Rectal smooth muscle tissue (tissue), 1 donor: ENCODE results near the gene OTULINL.

Experiments
- H3K27ac ChIP-seq: one replicate; pipeline ENCODE4 v1.7.0; 2013; ENCODE audit warnings: low read depth, low read length, inconsistent platforms
- H3K27me3 ChIP-seq: one replicate; pipeline ENCODE4 v1.7.0; 2013; ENCODE audit warnings: low read length; ENCODE audit not compliant: control insufficient read depth, insufficient read depth
- H3K36me3 ChIP-seq: one replicate; pipeline ENCODE4 v1.7.0; 2013; ENCODE audit warnings: low read length; ENCODE audit not compliant: control insufficient read depth, insufficient read depth
- H3K4me1 ChIP-seq: one replicate; pipeline ENCODE4 v1.7.0; 2013; ENCODE audit warnings: low read length; ENCODE audit not compliant: control insufficient read depth, insufficient read depth
- H3K4me3 ChIP-seq: one replicate; pipeline ENCODE4 v1.7.0; 2013; ENCODE audit warnings: low read length
- H3K9ac ChIP-seq: one replicate; pipeline ENCODE4 v1.7.0; 2013; ENCODE audit warnings: low read length

Gene OTULINL

DNA sequence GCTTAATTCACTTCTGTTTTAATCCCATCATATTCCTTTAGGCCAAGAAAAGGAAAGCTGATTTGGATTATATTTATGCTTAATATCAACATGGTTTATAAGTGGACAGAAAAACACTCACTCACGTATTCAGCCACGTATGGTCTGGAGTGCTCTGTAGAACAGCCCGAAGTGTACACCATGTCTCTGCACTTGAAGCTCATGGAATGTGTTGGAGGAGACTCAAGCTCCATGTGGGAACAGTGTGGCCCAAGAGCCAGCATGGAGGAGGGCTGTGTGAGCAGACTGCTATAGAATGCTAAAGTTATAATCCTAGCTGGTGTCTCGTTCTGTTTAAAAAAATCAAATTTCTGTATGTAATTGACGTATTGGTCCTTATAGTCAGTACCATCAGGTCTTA is 32.9 kb downstream of the OTULINL start:
- H3K4me3 ChIP-seq = no peak overlapping the region

GRCh38 chr5:14615365-14615764 is 33.8 kb downstream of the OTULINL start:
- Histone ChIP-seq H3K27me3 (no peaks in the 10 kb centered on the region), H3K4me1 (no peaks in the 10 kb centered on the region), H3K36me3 (peaks cover 3% of the 10 kb centered on the region), H3K27ac (no peak overlapping the region), H3K4me3 (no peak overlapping the region), H3K9ac (no peak overlapping the region)

More for the DNA sequence above, 32.9 kb downstream of the OTULINL start:
- Histone ChIP-seq H3K27ac (no peak overlapping the region), H3K27me3 (no peaks in the 10 kb centered on the region), H3K36me3 (peaks cover 7% of the 10 kb centered on the region), H3K4me1 (no peaks in the 10 kb centered on the region), H3K9ac (no peak overlapping the region)

DNA sequence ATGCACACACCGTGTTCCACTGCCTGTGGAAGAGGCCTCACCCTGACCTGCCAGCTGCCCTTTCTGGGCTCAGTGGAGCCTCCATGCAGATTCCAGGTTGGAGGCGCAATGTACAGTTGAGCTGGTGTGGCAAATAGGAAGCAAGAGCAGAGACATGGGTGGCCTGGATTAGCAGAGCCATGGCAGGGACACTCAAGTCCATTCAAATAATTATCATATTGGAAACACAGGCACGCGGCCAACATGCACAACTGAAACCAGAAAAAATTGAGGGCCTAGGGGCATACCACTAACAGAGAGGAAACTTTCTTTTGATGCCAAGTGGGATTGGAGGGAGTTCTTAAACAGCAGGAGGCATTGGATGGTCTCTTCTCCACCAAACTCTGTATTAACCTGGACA is 35.8 kb downstream of the OTULINL start:
- Histone ChIP-seq H3K4me3 (no peak overlapping the region), H3K27me3 (no peaks in the 10 kb centered on the region), H3K27ac (no peak overlapping the region)

DNA sequence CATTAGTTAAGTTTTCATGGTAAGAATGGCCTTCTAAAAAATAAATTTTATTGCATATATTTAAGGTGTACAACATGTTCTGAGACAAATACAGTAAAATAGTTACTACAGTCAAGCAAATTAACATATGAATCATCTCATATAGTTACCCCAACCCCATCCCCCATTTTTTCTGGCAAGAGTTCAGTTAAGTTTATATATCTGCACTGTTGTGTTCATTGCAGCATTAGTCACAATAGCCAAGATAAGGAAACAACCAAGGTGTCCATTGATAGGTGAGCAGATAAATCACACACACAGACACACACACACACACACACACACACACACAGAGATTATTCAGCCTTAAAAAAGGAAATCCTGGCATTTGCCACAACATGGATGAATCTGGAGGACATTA is 45.7 kb downstream of the OTULINL start:
- Histone ChIP-seq H3K4me3 (no peak overlapping the region), H3K4me1 (no peaks in the 10 kb centered on the region), H3K36me3 (no peaks in the 10 kb centered on the region), H3K27me3 (no peaks in the 10 kb centered on the region), H3K9ac (no peak overlapping the region), H3K27ac (no peak overlapping the region)

More for the DNA sequence above, 35.8 kb downstream of the OTULINL start:
- H3K36me3 ChIP-seq = peaks cover 3% of the 10 kb centered on the region
- H3K9ac ChIP-seq = no peak overlapping the region
- H3K4me1 ChIP-seq = no peaks in the 10 kb centered on the region

DNA sequence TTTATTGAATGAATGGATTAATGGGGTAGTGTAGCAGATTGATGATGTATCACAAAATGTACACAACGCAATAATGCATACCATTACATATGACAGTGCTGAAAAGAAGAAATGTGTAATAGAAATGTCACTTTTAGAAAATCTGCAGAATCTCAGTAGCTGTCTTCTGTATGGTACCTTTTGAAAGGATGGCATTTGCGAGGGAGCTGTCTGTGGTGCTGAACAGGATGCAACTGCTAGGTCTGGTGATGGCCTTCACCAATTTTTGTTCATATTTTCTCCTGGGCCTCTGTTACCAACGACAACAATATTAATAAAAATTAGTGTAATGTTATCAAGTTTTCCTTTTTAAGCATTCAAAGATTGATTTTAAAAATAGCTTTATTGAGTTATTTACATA is 46.8 kb downstream of the OTULINL start:
- Histone ChIP-seq H3K4me1 (no peaks in the 10 kb centered on the region), H3K9ac (no peak overlapping the region), H3K27ac (no peak overlapping the region), H3K36me3 (no peaks in the 10 kb centered on the region), H3K27me3 (no peaks in the 10 kb centered on the region), H3K4me3 (no peak overlapping the region)

DNA sequence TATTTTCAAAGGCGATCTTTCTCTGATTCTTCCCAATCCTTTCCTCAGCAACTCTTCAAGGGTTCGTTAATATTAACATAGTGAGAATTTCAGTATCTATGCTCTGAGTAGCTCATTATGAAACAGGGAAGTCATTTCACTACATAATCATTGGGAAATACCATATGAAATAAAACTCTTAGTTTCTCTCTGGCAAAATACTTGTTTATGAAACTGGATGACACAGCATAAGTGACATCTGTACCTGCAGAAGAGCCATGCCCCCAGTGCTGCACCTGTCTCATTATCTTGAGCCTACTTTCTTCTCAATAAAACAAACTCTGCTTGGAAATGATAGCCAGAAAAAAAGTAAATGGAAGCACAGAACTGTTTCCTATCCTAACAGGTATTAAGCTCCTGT is 49.1 kb downstream of the OTULINL start:
- H3K4me1 ChIP-seq = no peaks in the 10 kb centered on the region
- H3K36me3 ChIP-seq = no peaks in the 10 kb centered on the region
- H3K9ac ChIP-seq = no peak overlapping the region
- no peaks in the 10 kb centered on the region for H3K27me3 ChIP-seq
- no peak overlapping the region for H3K4me3 ChIP-seq
- H3K27ac ChIP-seq = no peak overlapping the region

DNA sequence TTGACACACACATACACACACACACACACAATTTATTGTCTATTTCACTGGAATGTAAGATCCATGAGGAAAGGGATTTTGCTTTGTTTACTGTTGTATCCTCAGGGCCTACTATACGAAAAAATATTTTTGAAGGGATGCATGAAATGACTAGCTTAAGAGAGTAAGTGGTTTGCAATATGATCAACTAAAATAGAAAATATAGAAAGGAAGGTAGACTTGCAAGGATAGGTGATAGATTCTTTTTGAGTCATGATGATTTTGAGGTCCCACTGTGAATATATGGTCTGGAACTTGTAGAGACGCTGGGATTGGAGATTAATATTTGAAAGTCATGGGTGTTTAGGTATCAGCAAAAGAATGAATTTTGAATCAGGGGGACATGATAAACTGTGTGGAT is 54.1 kb downstream of the OTULINL start:
- Histone ChIP-seq H3K4me1 (no peaks in the 10 kb centered on the region), H3K27me3 (no peaks in the 10 kb centered on the region), H3K27ac (no peak overlapping the region)

DNA sequence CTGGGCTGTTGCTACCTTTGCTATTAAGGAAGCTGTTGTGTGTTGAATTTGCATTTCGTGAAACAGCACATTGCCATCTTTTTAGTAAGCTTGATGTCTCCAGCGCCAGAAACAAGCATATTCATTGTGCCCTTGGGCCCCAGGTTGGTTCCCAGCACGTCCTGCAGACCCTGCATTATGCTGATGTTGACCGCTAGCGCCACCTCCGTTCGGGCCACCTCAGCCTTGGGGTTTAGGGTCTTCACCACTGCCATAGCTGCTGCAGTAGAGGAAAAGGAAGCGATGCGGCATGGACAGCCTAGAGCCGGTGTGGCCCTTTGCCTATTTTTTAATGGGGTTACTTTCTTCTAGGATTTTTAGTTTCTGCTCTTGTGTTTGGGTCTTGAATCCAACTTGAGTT is 59.2 kb downstream of the OTULINL start:
- Histone ChIP-seq H3K27ac (no peak overlapping the region), H3K4me1 (no peaks in the 10 kb centered on the region), H3K27me3 (no peaks in the 10 kb centered on the region), H3K9ac (no peak overlapping the region), H3K4me3 (no peak overlapping the region), H3K36me3 (no peaks in the 10 kb centered on the region)

More for the DNA sequence above, 54.1 kb downstream of the OTULINL start:
- Histone ChIP-seq H3K36me3 (no peaks in the 10 kb centered on the region), H3K4me3 (no peak overlapping the region), H3K9ac (no peak overlapping the region)

GRCh38 chr5:14644623-14645237 is 63.1 kb downstream of the OTULINL start:
- no peaks in the 10 kb centered on the region for H3K4me1 ChIP-seq
- no peak overlapping the region for H3K4me3 ChIP-seq
- no peak overlapping the region for H3K9ac ChIP-seq
- no peak overlapping the region for H3K27ac ChIP-seq
- H3K27me3 ChIP-seq = no peaks in the 10 kb centered on the region
- no peaks in the 10 kb centered on the region for H3K36me3 ChIP-seq

DNA sequence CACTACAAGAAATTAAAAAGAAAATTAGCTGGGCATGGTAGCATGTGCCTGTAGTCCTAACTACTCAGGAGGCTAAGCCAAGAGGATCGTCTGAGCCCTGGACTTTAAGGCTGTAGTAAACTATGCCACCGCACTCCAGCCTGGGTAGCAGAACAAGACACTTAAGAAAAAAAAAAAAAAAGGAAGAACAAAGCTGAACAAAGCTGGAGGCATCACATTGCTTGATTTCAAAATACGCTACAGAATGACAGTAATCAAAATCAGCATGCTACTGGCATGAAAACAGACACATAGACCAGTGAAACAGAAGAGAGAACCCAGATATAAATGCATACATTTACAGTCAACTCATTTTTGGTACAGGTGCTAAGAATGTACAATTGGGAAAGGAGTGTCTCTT is 68.5 kb downstream of the OTULINL start:
- no peak overlapping the region for H3K9ac ChIP-seq
- H3K36me3 ChIP-seq = no peaks in the 10 kb centered on the region
- no peaks in the 10 kb centered on the region for H3K27me3 ChIP-seq
- no peak overlapping the region for H3K27ac ChIP-seq
- H3K4me3 ChIP-seq = no peak overlapping the region
- H3K4me1 ChIP-seq = no peaks in the 10 kb centered on the region

DNA sequence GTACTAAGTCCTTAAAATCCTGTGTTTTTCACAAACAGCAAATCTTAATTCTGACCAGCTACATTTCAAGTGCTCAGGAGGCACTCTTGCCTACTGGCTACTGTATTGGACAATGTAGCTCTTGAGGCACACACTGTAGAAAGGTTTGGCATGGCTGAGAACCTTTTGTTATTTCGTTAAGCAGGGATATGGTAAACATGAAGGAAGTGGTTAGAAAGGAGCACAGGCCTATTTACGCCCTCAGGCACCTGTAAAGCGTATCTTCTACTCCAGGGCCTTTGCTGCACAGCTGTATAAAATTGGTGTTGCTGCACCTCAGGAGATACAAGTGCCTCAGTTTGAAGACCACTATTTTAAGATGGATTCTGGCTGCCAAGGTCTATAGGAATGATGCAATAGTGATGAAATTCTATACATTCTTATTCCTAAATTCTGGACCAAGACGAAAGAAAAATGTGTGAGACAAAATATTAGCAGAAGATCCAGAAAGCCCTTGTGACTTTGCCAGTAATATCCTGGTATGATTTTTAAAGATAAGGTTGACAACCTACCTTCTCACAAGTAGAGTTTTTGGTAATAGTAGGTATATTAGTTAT is 73.7 kb downstream of the OTULINL start:
- Histone ChIP-seq H3K27me3 (no peaks in the 10 kb centered on the region), H3K36me3 (no peaks in the 10 kb centered on the region), H3K9ac (no peak overlapping the region), H3K27ac (no peak overlapping the region), H3K4me1 (no peaks in the 10 kb centered on the region), H3K4me3 (no peak overlapping the region)

DNA sequence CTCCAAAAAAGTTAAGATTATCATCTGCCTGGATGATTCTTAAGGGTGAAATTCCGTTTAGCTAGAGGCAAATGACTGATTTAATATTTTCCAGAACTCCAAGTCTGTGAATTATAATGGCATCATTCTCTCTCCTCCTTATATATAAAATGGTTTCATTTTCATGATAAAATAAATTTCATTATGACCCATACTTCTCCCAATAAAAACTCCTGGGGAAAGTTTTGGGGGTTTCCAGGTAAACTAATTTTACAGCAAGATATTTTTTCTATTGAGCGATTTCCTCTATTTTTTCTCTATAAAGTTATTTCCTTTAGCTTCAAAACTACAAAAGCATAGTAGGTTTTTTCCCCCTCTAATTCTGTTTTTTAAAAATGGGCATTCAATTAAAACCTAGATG is 75.3 kb downstream of the OTULINL start:
- Histone ChIP-seq H3K36me3 (no peaks in the 10 kb centered on the region), H3K4me1 (no peaks in the 10 kb centered on the region), H3K27ac (no peak overlapping the region), H3K27me3 (no peaks in the 10 kb centered on the region), H3K9ac (no peak overlapping the region), H3K4me3 (no peak overlapping the region)
